ENCODE data around the gene KLC1.

Gene KLC1

GRCh38 chr14:103702497-103703432, 73.8 kb downstream of the KLC1 start:
- H3K4me3 ChIP-seq (ENCODE audit: low read length) = no peak overlapping the region
- no peak for TF ChIP-seq CTCF (IDR thresholded peaks at IDR 0.05; ENCODE audit: insufficient read depth, low read depth, low read length, missing control alignments)
- no peak for DNase-seq (ENCODE audit: low read depth)

- H3K4me3 ChIP-seq (ENCODE audit: low read length) = no peak overlapping the region
- DNase-seq (ENCODE audit: low read depth) = no peak
- TF ChIP-seq CTCF (IDR thresholded peaks at IDR 0.05; ENCODE audit: insufficient read depth, low read depth, low read length, missing control alignments) = no peak
These were observed 74.7 kb downstream of the KLC1 start for GRCh38 chr14:103703433-103704385.

- no peak for DNase-seq (ENCODE audit: low read depth)
- TF ChIP-seq CTCF (IDR thresholded peaks at IDR 0.05; ENCODE audit: insufficient read depth, low read depth, low read length, missing control alignments) = no peak
- no peak overlapping the region for H3K4me3 ChIP-seq (ENCODE audit: low read length)
These were observed 75.7 kb downstream of the KLC1 start for GRCh38 chr14:103704708-103705107.

- peak; percentile 46 for DNase-seq (ENCODE audit: low read depth)
- H3K4me3 ChIP-seq (ENCODE audit: low read length) = no peak overlapping the region
- TF ChIP-seq CTCF (IDR thresholded peaks at IDR 0.05; ENCODE audit: insufficient read depth, low read depth, low read length, missing control alignments) = no peak
These were observed 76.1 kb downstream of the KLC1 start for GRCh38 chr14:103705118-103705503.

GRCh38 chr14:103705504-103706284, 76.7 kb downstream of the KLC1 start:
- no peak for TF ChIP-seq CTCF (IDR thresholded peaks at IDR 0.05; ENCODE audit: insufficient read depth, low read depth, low read length, missing control alignments)
- DNase-seq (ENCODE audit: low read depth) = no peak
- H3K4me3 ChIP-seq (ENCODE audit: low read length) = no peak overlapping the region

- no peak for DNase-seq (ENCODE audit: low read depth)
- TF ChIP-seq CTCF (IDR thresholded peaks at IDR 0.05; ENCODE audit: insufficient read depth, low read depth, low read length, missing control alignments) = no peak
- H3K4me3 ChIP-seq (ENCODE audit: low read length) = no peak overlapping the region
These were observed 77.7 kb downstream of the KLC1 start for GRCh38 chr14:103706551-103707328.
